ENCODE results near the gene ACOT6.
A peak's percentile ranks its signal among the peaks of the same experiment; 100 is the strongest.
"Not testable (repeated sequence)": the region's sequence is repeated elsewhere in the genome, so short reads cannot be mapped to it uniquely, and the experiment has no call there.

Gene ACOT6, protein sequence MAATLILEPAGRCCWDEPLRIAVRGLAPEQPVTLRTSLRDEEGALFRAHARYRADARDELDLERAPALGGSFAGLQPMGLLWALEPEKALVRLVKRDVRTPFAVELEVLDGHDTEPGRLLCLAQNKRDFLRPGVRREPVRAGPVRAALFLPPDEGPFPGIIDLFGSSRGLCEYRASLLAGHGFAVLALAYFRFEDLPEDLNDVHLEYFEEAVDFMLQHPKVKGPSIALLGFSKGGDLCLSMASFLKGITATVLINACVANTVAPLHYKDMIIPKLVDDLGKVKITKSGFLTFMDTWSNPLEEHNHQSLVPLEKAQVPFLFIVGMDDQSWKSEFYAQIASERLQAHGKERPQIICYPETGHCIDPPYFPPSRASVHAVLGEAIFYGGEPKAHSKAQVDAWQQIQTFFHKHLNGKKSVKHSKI

DNA sequence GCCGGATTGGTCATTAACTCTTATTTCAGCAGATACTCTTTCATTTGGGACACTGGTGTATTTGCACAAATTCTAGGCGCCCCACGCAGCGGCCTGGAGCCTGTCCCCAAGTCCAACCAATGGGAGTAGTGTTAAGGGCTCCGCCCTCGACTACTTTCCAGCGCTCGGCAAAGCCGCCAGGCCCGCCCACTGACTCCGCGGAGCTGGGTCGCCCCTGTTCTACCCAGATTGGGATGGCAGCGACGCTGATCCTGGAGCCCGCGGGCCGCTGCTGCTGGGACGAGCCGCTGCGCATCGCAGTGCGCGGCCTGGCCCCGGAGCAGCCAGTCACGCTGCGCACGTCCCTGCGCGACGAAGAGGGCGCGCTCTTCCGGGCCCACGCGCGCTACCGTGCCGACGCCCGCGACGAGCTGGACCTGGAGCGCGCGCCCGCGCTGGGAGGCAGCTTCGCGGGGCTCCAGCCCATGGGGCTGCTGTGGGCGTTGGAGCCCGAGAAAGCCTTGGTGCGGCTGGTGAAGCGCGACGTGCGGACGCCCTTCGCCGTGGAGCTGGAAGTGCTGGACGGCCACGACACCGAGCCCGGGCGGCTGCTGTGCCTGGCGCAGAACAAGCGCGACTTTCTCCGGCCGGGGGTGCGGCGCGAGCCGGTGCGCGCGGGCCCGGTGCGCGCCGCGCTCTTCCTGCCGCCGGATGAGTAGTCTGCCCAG lies at the start of gene ACOT6:
Gene ACOT6, plus strand, starts transcription at position 179 of the 707 bp plus-strand sequence. Its CDS starts 55 bp downstream, at position 234.
- DNase-seq (ENCODE audit: low read depth) = peak; percentile 36

DNA sequence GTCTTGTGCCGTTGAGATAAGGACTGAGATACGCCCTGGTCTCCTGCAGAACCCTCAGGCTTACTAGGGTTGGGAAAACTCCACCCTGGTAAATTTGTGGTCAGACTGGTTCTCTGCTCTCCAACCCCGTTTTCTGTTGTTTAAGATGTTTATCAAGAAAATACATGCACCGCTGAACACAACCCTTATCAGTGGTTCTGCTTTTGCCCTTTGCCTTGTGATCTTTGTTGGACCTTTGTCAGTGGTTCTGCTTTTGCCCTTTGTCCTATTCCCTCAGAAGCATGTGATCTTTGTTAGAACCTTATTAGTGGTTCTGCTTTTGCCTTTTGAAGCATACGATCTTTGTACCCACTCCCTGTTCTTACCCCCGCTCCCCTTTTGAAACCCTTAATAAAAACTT lies 49.6 kb upstream of the ACOT6 start:
- not testable (repeated sequence) for DNase-seq (ENCODE audit: low read depth)

DNA sequence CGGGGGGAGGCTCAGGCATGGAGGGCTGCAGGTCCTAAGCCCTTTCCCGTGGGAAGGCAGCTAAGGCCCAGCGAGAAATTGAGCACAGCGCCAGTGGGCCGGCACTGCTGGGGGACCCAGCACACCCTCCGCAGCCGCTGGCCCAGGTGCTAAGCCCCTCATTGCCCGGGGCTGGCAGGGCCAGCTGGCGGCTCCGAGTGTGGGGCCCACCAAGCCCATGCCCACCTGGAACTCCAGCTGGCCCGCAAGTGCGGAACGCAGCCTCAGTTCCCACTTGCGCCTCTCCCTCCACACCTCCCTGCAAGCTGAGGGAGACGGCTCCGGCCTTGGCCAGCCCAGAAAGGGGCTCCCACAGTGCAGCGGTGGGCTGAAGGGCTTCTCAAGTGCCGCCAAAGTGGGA lies 45.9 kb upstream of the ACOT6 start:
- not testable (repeated sequence) for DNase-seq (ENCODE audit: low read depth)

DNA sequence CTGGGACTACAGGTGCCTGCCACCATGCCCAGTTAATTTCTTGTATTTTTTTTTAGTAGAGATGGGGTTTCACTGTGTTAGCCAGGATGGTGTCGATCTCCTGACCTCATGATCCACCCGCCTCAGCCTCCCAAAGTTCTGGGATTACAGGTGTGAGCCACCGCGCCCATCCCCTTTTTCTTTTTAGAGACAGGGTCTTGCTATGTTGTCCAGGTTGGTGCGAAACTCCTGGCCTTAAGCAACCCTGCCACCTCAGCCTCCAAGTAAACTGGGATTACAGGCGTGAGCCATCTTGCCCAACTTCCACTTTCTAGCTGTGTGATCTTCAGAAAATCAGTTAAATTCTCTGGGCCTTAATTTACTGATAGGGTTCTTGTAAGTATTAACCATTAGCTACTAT lies 45.4 kb upstream of the ACOT6 start:
- DNase-seq (ENCODE audit: low read depth) = not testable (repeated sequence)

DNA sequence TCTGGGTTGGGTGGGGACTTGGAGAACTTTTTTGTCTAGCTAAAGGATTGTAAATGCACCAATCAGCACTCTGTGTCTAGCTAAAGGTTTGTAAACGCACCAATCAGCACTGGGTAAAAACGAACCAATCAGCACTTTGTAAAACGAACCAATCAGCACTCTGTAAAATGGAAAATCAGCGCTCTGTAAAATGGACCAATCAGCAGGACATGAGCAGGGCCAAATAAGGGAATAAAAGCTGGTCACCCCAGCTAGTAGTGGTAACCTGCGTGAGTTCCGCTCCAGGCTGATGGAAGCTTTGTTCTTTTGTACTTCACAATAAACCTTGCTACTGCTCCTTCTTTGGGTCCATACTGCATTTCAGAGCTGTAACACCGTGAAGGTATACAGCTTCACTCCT lies 45.0 kb upstream of the ACOT6 start:
- no peak for DNase-seq (ENCODE audit: low read depth)

DNA sequence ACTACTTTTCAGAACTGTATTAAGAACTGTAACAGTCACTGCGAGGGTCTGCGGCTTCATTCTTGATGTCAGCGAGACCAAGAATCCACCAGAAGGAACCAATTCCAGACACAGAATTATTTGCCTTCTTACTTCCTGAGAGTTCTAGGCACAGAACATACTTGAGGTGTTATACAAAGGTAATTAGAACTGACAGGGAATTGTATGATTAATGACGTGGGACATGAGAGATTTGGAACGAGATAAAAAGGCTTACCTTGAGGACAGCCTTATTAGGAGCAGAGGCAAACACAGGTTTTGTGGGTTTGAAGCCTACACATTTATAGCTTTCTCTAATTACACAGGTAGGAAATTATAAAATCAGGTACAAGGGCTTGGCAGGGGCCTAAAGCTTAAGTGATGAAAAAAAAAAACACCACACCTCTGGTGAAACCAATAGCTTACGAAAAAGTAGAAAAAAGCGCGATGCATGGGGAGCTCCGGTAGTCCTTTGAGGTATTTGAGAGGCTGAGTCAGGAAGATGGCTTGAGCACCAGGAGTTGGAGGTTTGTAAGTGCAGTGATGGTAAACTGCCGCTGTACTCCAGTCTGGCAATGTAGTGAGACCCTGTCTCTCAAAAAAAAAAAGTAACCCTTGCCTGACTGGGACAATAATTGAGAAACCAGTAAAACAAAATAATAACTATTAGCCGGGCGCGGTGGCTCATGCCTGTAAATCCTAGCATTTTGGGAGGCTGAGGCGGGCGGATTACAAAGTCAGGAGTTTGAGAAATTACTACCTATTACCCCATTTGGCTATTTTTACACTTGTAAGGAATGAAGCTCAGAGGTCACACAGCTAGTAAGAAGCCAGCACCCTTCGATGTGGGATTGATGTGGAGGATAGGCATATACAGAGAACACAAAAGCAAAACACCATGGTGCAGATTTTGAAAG lies 44.1 kb upstream of the ACOT6 start:
- DNase-seq (ENCODE audit: low read depth) = no peak

DNA sequence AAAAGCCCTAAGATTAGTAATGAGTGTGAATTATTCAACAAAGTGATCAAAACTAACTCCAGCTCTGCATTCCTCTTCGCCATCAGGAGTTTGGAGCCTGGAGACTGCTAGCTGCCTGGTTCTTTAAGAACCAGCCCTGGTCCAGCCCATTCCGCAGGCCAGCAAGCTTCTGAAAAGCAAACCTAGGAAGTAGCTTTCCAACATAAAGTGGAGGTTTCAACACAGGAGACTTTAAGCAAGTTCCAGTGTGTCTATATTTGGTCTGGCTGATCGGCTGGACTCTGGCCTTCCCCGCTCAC lies 43.5 kb upstream of the ACOT6 start:
- DNase-seq (ENCODE audit: low read depth) = not testable (repeated sequence)

DNA sequence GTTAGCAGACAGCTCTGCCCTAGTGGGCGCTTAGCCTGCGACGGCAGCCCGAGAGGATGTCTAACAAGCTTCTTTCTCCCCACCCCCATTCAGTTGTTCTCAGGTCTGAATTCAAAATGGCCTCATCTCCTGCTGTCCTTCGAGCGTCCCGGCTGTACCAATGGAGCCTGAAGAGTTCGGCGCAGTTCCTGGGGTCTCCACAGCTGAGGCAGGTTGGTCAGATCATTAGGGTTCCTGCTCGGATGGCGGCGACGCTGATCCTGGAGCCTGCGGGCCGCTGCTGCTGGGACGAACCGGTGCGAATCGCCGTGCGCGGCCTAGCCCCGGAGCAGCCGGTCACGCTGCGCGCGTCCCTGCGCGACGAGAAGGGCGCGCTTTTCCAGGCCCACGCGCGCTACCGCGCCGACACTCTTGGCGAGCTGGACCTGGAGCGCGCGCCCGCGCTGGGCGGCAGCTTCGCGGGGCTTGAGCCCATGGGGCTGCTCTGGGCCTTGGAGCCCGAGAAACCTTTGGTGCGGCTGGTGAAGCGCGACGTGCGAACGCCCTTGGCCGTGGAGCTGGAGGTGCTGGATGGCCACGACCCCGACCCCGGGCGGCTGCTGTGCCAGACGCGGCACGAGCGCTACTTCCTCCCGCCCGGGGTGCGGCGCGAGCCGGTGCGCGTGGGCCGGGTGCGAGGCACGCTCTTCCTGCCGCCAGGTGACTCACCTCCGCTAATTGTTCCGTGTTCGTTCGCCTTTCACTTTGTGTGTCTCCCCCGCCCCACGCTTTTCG lies 42.9 kb upstream of the ACOT6 start, which contains the start of gene ACOT2:
Gene ACOT2, plus strand, starts transcription at position 29 of the 774 bp plus-strand sequence. Its CDS starts 28 bp downstream, at position 57.
- DNase-seq (ENCODE audit: low read depth) = peak; percentile 81

DNA sequence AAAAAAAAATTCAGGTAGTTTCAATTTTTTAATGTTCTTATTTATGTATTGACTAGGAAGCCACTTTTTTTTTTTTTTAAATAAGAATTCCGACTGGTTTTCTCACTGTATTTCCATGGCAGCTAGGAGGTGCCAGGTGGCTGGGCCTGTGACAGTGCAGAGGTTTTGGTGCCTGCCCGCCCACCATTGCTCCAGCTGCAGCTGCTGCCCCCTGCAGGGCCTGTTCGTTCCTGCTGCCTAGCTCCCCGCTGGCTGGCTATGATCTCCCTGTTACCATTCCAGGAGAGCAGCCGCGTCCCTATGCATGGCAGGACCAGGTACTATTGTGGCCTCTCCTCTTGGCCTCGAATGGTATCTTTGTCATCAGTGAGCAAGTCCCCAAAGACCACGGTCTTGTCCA lies 41.4 kb upstream of the ACOT6 start:
- DNase-seq (ENCODE audit: low read depth) = peak; percentile 45

DNA sequence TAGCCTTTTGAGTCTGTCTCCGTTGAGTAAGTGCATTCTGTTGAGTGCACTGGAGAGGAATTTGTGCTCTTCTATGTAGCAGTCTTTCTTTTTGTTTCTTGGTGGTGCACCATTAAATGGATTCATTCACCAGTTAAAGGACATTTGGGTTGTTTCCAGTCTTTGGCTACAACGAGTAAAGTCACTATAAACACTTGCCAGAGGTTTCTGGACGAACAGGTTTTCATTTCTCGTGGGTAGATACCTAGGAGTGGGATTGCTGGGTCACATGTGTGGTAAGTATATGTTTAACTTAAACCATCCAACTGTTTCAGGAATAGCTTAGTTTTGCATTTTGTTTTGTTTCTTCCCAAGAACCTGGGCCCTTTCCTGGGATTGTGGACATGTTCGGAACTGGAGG lies 39.3 kb upstream of the ACOT6 start:
- DNase-seq (ENCODE audit: low read depth) = not testable (repeated sequence)

DNA sequence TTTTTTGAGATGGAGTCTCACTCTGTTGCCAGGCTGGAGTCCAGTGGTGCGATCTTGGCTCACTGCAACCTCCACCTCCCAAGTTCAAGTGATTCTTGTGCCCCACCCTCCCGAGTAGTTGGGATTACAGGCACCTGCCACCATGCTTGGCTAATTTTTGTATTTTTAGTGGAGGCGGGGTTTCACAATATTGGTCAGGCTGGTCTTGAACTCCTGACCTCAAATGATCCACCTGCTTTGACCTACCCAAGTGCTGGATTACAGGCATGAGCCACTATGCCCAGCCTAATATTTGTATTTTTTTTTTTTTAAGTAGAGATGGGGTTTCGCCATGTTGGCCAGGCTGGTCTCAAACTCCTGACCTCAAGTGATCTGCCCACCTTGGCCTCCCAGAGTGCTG lies 38.6 kb upstream of the ACOT6 start:
- DNase-seq (ENCODE audit: low read depth) = not testable (repeated sequence)

DNA sequence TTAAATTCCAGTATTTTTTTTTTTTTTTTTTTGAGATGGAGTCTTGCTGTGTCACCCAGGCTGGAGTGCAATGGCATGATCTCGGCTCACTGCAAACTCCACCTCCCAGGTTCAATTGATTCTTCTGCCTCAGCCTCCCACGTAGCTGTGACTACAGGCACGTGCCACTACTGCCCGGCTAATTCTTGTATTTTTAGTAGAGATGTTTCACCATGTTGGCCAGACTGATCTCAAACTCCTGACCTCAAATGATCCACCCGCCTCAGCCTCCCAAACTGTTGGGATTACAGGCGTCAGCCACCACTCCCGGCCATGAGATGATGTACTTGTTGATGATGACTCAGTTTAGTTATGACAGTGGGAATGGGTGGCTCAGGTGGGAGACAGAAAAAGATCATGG lies 38.1 kb upstream of the ACOT6 start:
- DNase-seq (ENCODE audit: low read depth) = not testable (repeated sequence)

DNA sequence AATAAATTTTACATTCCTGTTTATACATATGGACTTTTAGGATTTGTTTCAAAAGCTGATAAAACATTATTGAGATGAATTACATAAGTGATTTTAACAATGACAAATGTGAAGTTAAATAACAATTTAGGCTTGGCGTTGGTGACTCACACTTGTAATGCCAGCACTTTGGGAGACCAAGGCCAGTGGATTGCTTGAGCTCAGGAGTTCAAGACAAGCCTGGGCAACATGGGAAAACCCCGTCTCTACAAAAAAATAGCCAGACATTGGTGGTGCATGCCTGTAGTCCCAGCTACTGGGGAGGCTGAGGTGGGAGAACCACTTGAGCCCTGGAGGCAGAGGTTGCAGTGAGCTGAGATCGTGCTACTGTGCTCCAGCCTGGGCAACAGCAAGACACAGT lies 35.9 kb upstream of the ACOT6 start:
- no peak for DNase-seq (ENCODE audit: low read depth)

DNA sequence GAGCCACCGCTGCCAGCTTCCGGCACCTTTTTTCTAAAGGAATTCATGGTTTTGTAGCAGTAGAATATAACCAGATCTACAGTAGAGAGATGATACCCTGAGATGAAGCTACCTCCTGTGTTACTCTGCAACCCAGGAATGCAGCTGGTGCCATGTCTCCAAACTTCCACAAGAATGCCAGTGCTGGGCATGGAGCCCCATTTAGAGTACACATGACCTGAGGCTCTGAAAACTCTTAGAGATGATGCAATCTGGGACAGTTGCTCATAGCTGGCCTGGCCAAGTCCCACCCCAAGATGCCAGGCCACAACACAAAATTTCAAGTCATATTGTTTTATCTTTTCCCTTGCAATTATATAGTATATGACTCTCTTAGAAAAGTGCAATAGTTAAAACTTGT lies 35.1 kb upstream of the ACOT6 start:
- DNase-seq (ENCODE audit: low read depth) = not testable (repeated sequence)

DNA sequence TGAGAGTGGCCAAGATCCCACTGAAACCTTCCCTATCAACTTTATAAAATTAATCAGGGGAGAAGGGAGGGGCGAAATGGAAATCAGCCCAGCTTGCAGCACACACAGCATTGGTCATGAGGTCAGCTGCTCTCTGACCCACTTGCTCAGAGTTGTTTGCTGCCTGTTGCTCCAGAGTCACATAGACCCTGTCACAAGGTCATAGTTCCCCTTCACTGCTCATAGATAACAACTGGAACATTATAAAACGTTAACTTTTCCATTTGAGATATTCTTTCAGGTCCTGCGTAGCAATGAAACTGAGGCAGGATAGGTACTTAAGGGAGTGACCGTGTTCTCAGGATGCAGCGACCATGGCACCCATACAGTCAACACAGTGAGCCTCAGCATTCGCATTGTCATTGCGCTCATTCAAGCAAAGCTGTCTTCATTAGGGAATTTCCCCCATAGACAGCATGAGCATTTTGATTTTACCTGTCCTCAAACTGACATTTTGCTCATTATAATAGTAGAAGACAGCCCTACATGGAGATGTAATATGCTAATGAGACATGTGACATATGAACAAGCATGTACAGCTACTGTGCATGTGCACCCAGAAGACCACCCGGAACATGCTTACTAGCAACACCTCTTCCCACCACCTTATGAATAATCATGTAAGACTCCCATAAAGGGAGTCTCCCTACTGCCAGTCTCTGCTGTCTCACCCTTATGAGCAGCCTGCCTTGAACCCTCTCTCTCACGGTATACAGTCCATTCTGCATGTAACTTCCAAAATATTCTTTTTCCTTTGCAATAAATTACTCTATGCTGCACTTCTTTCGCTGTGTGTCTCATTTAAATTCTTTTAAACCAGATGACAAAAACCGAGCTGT lies 30.0 kb upstream of the ACOT6 start:
- DNase-seq (ENCODE audit: low read depth) = not testable (repeated sequence)

DNA sequence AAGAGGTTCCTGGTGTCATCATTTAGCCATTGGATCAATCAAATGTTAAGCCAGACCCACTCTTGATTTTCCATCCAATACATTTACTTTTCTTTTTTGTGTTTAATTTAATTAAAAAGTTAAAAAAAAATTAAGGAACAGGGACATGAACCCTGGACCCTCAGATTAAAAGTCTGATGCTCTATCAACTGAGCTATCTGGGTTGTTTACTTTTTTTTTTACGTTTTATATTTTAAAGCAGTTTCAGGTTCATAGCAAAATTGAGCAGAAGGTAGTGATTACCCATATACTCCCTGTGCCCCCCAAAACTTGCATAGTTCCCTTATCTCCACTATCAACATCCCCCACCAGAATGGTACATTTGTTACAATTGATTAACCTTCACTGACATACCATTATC lies 23.6 kb upstream of the ACOT6 start:
- DNase-seq (ENCODE audit: low read depth) = no peak

DNA sequence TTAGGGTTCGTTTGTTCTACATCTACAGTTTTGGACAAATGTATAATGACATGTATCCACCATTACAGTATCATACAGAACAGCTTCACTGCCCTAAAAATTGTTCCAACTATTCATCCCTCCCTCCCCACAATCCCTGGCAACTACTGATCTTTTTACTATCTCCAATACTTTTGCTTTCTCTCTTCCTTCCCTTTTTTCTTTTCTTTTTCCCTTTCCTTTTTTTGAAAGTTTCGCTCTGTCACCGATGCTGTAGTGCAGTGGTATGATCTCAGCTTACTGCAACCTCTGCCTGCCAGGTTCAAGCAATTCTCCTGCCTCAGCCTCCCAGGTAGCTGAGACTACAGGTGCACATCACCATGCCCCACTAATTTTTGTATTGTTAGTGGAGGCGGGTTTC lies 23.2 kb upstream of the ACOT6 start:
- DNase-seq (ENCODE audit: low read depth) = no peak

DNA sequence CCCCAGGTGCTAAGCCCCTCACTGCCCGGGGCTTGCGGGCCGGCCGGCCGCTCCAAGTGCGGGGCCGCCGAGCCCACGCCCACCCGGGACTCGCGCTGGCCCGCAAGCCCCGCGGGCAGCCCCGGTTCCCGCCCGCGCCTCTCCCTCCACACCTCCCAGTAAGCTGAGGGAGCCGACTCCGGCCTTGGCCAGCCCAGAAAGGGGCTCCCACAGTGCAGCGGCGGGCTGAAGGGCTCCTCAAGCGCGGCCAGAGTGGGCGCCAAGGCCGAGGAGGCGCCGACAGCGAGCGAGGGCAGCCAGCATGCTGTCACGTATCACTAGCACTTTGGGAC lies 21.7 kb upstream of the ACOT6 start:
- not testable (repeated sequence) for DNase-seq (ENCODE audit: low read depth)

DNA sequence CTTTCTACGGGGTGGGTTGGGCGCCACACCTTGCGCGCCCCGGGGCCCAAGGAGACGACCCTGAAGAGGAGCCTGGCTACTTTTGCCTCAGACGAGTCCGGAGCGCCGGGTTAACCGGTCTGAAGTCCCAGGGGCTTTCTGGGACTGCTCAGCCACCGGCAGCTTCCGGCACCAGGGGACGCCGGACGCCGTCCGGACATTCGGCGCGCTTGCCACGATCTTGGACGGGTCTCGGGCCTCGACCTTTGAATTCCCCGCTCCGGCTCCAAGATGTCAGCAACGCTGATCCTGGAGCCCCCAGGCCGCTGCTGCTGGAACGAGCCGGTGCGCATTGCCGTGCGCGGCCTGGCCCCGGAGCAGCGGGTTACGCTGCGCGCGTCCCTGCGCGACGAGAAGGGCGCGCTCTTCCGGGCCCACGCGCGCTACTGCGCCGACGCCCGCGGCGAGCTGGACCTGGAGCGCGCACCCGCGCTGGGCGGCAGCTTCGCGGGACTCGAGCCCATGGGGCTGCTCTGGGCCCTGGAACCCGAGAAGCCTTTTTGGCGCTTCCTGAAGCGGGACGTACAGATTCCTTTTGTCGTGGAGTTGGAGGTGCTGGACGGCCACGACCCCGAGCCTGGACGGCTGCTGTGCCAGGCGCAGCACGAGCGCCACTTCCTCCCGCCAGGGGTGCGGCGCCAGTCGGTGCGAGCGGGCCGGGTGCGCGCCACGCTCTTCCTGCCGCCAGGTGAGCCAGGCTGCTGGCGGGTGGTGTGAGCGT lies 20.4 kb upstream of the ACOT6 start, which contains the start of gene ACOT4:
Gene ACOT4, plus strand, starts transcription at position 184 of the 760 bp plus-strand sequence. Its CDS starts 87 bp downstream, at position 271.
- DNase-seq (ENCODE audit: low read depth) = peak; percentile 31

DNA sequence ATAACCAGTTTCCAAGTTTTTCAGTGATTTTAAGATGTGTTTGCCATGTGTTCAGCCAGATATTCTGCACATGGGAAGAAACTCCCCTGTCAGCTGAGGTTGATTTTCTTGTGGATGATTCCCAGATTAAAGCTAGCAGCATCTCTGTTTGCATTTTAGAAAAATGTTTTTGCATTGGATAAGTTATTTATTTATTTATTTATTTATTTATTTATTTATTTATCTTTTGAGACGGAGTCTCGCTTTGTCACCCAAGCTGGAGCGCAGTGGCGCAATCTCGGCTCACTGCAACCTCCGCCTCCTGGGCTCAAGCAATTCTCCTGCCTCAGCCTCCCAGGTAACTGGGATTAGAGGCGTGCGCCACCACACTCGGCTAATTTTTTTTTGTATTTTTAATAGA lies 17.8 kb upstream of the ACOT6 start:
- no peak for DNase-seq (ENCODE audit: low read depth)
